Neuronal stem cell (in vitro differentiated cells): ENCODE results near the gene LGALS16.

Experiments
- DNase-seq: peaks from one replicate; pipeline ENCODE4 v3.0.0-alpha.2; 2013; ENCODE audit warnings: low spot score
- H2AFZ ChIP-seq: one replicate; pipeline ENCODE4 v1.6.1; 2013; ENCODE audit warnings: mild to moderate bottlenecking, low read length, inconsistent platforms
- H2AK5ac ChIP-seq: 2 replicates; pipeline ENCODE4 v1.6.1; 2013; ENCODE audit warnings: low read depth, mild to moderate bottlenecking, inconsistent platforms, low read length, moderate library complexity, mixed read lengths
- H2BK120ac ChIP-seq: 2 replicates; pipeline ENCODE4 v1.6.1; 2013; ENCODE audit warnings: low read depth, mild to moderate bottlenecking, inconsistent platforms, low read length, moderate library complexity, mixed read lengths
- H2BK12ac ChIP-seq: one replicate; pipeline ENCODE4 v1.6.1; 2013; ENCODE audit warnings: low read length, inconsistent platforms
- H2BK15ac ChIP-seq: 2 replicates; pipeline ENCODE4 v1.6.1; 2013; ENCODE audit warnings: mild to moderate bottlenecking, low read length, inconsistent platforms, mixed read lengths
- H2BK5ac ChIP-seq: one replicate; pipeline ENCODE4 v1.6.1; 2013; ENCODE audit warnings: inconsistent platforms, mild to moderate bottlenecking, low read length, moderate library complexity
- H3K14ac ChIP-seq: one replicate; pipeline ENCODE4 v1.6.1; 2013; ENCODE audit warnings: low read length, inconsistent platforms
- H3K18ac ChIP-seq: 2 replicates; pipeline ENCODE4 v1.6.1; 2013; ENCODE audit warnings: low read length, inconsistent platforms
- H3K23ac ChIP-seq: 2 replicates; pipeline ENCODE4 v1.6.1; 2013; ENCODE audit warnings: low read depth, mild to moderate bottlenecking, mixed read lengths, low read length, inconsistent platforms; ENCODE audit not compliant: poor library complexity
- H3K27ac ChIP-seq: replicated peaks from 3 replicates; pipeline ENCODE4 v1.5.1; 2013; ENCODE audit warnings: low read length, inconsistent platforms
- H3K27me3 ChIP-seq, 3 experiments: 2 replicates each; pipeline ENCODE4 v1.6.1; 2013; ENCODE audit warnings: low read length in 3 of 3, mild to moderate bottlenecking in 2 of 3, inconsistent platforms in 1 of 3, low read depth in 1 of 3, mixed read lengths in 1 of 3, moderate library complexity in 1 of 3; ENCODE audit not compliant: control insufficient read depth in 3 of 3, insufficient read depth in 3 of 3
- H3K36me3 ChIP-seq, 2 donors: replicated peaks in 1 of 2; 2 replicates each; pipeline ENCODE4 v1.6.1; 2013; ENCODE audit warnings: low read length in 2 of 2; ENCODE audit not compliant: control insufficient read depth in 2 of 2, insufficient read depth in 2 of 2
- H3K4ac ChIP-seq: 2 replicates; pipeline ENCODE4 v1.6.1; 2013; ENCODE audit warnings: inconsistent platforms, mild to moderate bottlenecking, low read length, moderate library complexity
- H3K4me1 ChIP-seq, 2 donors: 1 replicate in 1 of 2; 2 replicates in 1 of 2; pipeline ENCODE4 v1.6.1; 2013; ENCODE audit warnings: low read length in 2 of 2, low read depth in 1 of 2; ENCODE audit not compliant: control insufficient read depth in 2 of 2, insufficient read depth in 1 of 2
- H3K4me2 ChIP-seq: one replicate; pipeline ENCODE4 v1.6.1; 2013; ENCODE audit warnings: mild to moderate bottlenecking, low read length, inconsistent platforms; ENCODE audit not compliant: insufficient read depth, poor library complexity, severe bottlenecking
- H3K4me3 ChIP-seq, 2 donors: 2 replicates each; pipeline ENCODE4 v1.5.1; 2013; ENCODE audit warnings: low read length in 2 of 2, mild to moderate bottlenecking in 2 of 2, inconsistent platforms in 1 of 2, moderate library complexity in 1 of 2
- H3K79me1 ChIP-seq: one replicate; pipeline ENCODE4 v1.6.1; 2013; ENCODE audit warnings: low read depth, mild to moderate bottlenecking, inconsistent platforms, low read length, moderate library complexity
- H3K9ac ChIP-seq: one replicate; pipeline ENCODE4 v1.6.1; 2013; ENCODE audit warnings: mild to moderate bottlenecking, low read depth, low read length, inconsistent platforms; ENCODE audit not compliant: poor library complexity
- H3K9me3 ChIP-seq, 2 donors: replicated peaks in 1 of 2; 2 replicates each; pipeline versions ENCODE3 to v1.6.1; 2013; ENCODE audit warnings: low read length in 2 of 2, mild to moderate bottlenecking in 2 of 2, inconsistent platforms in 1 of 2, low read depth in 1 of 2, mixed read lengths in 1 of 2, moderate library complexity in 1 of 2; ENCODE audit not compliant: control insufficient read depth in 2 of 2, insufficient read depth in 1 of 2
- H4K8ac ChIP-seq: one replicate; pipeline ENCODE4 v1.6.1; 2013; ENCODE audit warnings: low read depth, mild to moderate bottlenecking, inconsistent platforms, low read length, moderate library complexity
- H4K91ac ChIP-seq: one replicate; pipeline ENCODE4 v1.6.1; 2013; ENCODE audit warnings: low read length, low read depth, mild to moderate bottlenecking, inconsistent platforms; ENCODE audit not compliant: poor library complexity
- WGBS, 2 donors: extraction: QIAGEN DNeasy Blood & Tissue Kit; methylation state at CpG; one replicate each; pipeline ENCODE4 v1.1.7; 2013; ENCODE audit warnings: missing lambda C conversion rate in 2 of 2, mixed read lengths in 1 of 2; ENCODE audit not compliant: insufficient read length in 2 of 2, insufficient replicate concordance in 1 of 2; ENCODE audit errors: extremely low coverage in 2 of 2; 5-methylcytosine and 5-hydroxymethylcytosine counted together

Gene LGALS16

GRCh38 chr19:39679056-39679790 lies 23.5 kb downstream of the LGALS16 start:
- no CpG with 5 or more reads among the region's 10 CpGs for WGBS, 2 donors
- no peaks in the 10 kb centered on the region for H3K4me1 ChIP-seq
- H3K79me1 ChIP-seq = no peaks in the 10 kb centered on the region
- H4K91ac ChIP-seq = no peak overlapping the region
- no peak overlapping the region for H3K27ac ChIP-seq
- peak overlapping the region in 1 of 2 donors; percentile 17 for H3K4me3 ChIP-seq
- H2BK120ac ChIP-seq = no peak overlapping the region
- no peak overlapping the region for H3K14ac ChIP-seq
- H3K23ac ChIP-seq = no peak overlapping the region
- H3K9ac ChIP-seq = peak overlapping the region; percentile 63
- H3K18ac ChIP-seq = no peak overlapping the region
- peak overlapping the region; percentile 78 for H4K8ac ChIP-seq
- H2AK5ac ChIP-seq = no peak overlapping the region
- no peak overlapping the region for H2BK15ac ChIP-seq
- no peak overlapping the region for H2BK12ac ChIP-seq
- H2BK5ac ChIP-seq = no peak overlapping the region
- H3K36me3 ChIP-seq = no peaks in the 10 kb centered on the region
- H3K9me3 ChIP-seq = no peaks in the 10 kb centered on the region
- DNase-seq = no peak
- no peak overlapping the region for H2AFZ ChIP-seq
- no peak overlapping the region for H3K4ac ChIP-seq
- H3K4me2 ChIP-seq = no peak overlapping the region
- H3K27me3 ChIP-seq = peaks cover 0 to 19% (median 0%) of the 10 kb centered on the region in 3 experiments

GRCh38 chr19:39679791-39680168 lies 24.1 kb downstream of the LGALS16 start:
- Histone ChIP-seq H3K4ac (peak overlapping the region; percentile 57), H2AK5ac (no peak overlapping the region), H2BK5ac (no peak overlapping the region), H2BK120ac (no peak overlapping the region), H4K91ac (no peak overlapping the region), H3K4me3 (no peak overlapping the region), H3K18ac (no peak overlapping the region), H4K8ac (peak overlapping the region; percentile 78), H3K4me1 (no peaks in the 10 kb centered on the region), H3K27me3 (peaks cover 0 to 19% (median 0%) of the 10 kb centered on the region in 3 experiments), H2BK15ac (no peak overlapping the region), H2BK12ac (no peak overlapping the region), H3K23ac (no peak overlapping the region), H2AFZ (no peak overlapping the region), H3K14ac (no peak overlapping the region), H3K79me1 (no peaks in the 10 kb centered on the region), H3K9me3 (no peaks in the 10 kb centered on the region), H3K27ac (no peak overlapping the region), H3K36me3 (no peaks in the 10 kb centered on the region), H3K4me2 (no peak overlapping the region), H3K9ac (no peak overlapping the region)
- no CpG with 5 or more reads among the region's 3 CpGs for WGBS, 2 donors
- no peak for DNase-seq

- Histone ChIP-seq H3K27ac (no peak overlapping the region), H2AK5ac (no peak overlapping the region), H2BK15ac (no peak overlapping the region), H3K14ac (no peak overlapping the region), H4K8ac (no peak overlapping the region), H2BK5ac (no peak overlapping the region), H3K4ac (no peak overlapping the region), H3K4me2 (no peak overlapping the region), H2AFZ (no peak overlapping the region), H2BK12ac (no peak overlapping the region), H3K9me3 (no peaks in the 10 kb centered on the region), H3K18ac (no peak overlapping the region), H2BK120ac (no peak overlapping the region), H3K9ac (no peak overlapping the region), H3K27me3 (peaks cover 0 to 19% (median 0%) of the 10 kb centered on the region in 3 experiments), H3K4me3 (no peak overlapping the region), H4K91ac (no peak overlapping the region), H3K23ac (no peak overlapping the region), H3K79me1 (no peaks in the 10 kb centered on the region), H3K4me1 (no peaks in the 10 kb centered on the region), H3K36me3 (no peaks in the 10 kb centered on the region)
- no CpG with 5 or more reads among the region's 3 CpGs for WGBS, 2 donors
- DNase-seq = no peak
These were observed 24.9 kb downstream of the LGALS16 start for GRCh38 chr19:39680593-39680992.

DNA sequence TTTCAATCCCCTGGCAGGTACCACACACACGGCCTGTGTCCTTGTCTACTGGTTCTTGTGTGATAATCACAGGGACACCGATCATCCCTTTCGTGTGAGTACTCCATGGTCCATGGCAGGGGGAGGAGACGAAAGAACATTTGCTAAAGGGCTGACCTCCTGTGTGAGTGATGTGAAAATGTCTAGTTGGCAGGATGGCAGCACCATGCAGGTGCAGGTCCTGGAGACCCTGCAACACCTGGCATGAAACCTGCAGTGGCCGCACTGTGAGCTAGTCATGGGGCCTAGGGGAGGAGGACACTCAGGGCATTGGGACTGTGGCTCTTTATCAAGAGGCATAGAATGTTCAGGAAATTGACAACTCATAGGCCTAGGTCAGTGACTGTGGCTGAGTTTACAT lies 25.7 kb downstream of the LGALS16 start:
- Histone ChIP-seq H3K23ac (no peak overlapping the region), H2BK5ac (no peak overlapping the region), H4K8ac (no peak overlapping the region), H3K79me1 (no peaks in the 10 kb centered on the region), H3K4ac (no peak overlapping the region), H2BK12ac (no peak overlapping the region), H2BK120ac (no peak overlapping the region), H3K4me1 (no peaks in the 10 kb centered on the region), H3K27me3 (peaks cover 0 to 18% (median 0%) of the 10 kb centered on the region in 3 experiments), H3K9me3 (no peaks in the 10 kb centered on the region), H2AK5ac (no peak overlapping the region), H3K4me3 (no peak overlapping the region), H4K91ac (no peak overlapping the region), H3K9ac (no peak overlapping the region), H3K36me3 (no peaks in the 10 kb centered on the region), H3K18ac (no peak overlapping the region), H2AFZ (no peak overlapping the region), H3K4me2 (no peak overlapping the region), H3K14ac (no peak overlapping the region), H2BK15ac (no peak overlapping the region), H3K27ac (no peak overlapping the region)
- WGBS, 2 donors = no CpG with 5 or more reads among the region's 5 CpGs
- DNase-seq = no peak
